Adipose tissue (tissue), 3 donors: ENCODE data around the gene GDI1. TPM values are rescaled to one million over a fixed set of nuclear protein-coding genes. Genes with fewer than 3 reads are reported as not detected.

ENCODE experiments used
- H3K27ac ChIP-seq: one replicate; pipeline ENCODE4 v1.5.1; 2013; ENCODE audit warnings: low read depth, low read length
- WGBS, 3 donors: extraction: QIAGEN DNeasy Blood & Tissue Kit; methylation state at CpG; one replicate each; pipeline ENCODE4 v1.1.7; 2013; 5-methylcytosine and 5-hydroxymethylcytosine counted together
- polyA plus RNA-seq, 3 donors: library from polyadenylated mRNA; stranded (reverse); fragments of 200-250 nt; gene quantifications; one replicate each; pipeline ENCODE4 v1.2.3, GENCODE V29; 2013
- donor health status: healthy with polysubstance abuse.
- donor health status: Bipolar disorder and iron deficiency.
- donor health status: healthy.

GDI1 gene
- polyA plus RNA-seq, 3 donors = 50.7 to 95.3 (median 94.8) TPM

DNA sequence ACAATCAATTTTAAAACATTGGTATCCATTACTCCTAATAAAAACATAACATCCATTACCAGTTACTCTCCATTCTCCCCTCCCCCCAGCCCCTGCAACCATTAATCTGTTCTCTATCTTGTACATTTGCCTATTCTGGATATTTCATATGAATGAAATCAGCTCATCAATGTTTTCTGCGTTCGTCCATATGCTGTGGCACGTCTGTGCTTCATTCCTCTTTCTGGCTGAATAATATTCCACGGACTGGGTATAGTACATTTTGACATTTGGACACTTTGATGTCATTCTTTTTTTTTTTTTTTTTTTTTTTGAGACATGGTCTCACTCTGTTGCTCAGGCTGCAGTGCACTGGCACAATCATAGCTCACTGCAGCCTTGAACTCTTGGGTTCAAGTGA, 33.1 kb upstream of the GDI1 start:
- 77 to 96% (median 94%) methylated on average over 4 of the region's 4 CpGs for WGBS, 3 donors
- no peak overlapping the region for H3K27ac ChIP-seq

DNA sequence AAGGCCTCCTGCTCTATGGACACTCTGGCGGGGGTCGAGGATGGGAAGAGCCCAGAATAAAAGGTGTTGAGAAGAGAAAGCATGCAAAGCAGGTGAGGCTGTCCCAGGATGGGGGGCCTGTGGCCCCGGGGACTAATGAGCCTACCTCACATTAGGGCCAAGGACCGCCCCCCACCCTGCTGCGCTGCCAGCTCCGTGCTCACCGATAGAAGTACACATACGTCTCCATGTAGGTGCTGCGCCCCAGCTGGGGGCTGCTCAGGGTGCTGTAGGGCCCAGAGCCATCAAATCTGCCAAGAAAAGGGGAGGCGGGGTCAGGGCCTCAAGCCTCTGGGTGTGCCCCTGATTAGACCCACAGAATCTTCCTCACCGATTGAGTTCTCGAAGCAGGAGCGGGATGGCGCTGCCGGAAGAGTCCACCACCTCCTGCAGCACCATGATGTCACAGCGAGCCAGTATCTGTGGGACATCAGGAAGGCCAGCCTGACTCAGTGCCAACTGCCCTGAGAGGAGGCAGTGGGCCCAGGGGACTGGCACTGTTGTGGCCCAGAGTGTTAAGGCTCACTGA, 32.2 kb upstream of the GDI1 start:
- H3K27ac ChIP-seq = no peak overlapping the region
- WGBS, 3 donors = 87 to 93% (median 90%) methylated on average over 12 to 16 of the region's 16 CpGs

DNA sequence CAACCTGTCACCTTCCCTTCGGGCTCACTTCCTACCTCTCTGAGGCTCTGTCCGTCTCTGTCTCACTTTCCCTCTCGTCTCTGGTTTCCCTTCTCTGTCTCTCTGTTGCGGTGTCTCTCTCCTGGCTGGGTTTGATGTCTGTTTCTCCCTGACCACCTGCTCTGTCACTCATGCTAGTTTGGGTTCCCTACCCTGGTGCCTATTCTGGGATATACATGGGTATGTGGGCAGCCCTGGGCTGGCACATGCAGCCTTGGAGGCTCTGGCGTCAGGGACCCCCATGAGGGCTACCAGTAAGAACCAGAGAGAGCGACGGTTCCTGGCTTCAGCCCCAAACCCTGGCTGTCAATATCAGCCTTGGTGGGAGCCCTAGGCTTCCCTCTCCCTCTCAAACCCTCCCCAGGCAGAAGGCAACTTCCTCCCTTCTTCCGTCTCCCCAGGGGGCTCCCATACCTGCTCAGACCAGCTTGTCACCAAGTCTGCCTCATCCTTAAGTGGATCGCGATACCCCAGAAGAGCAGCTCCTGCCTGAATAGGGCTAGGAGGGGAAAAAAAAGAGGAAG, 28.2 kb upstream of the GDI1 start:
- no peak overlapping the region for H3K27ac ChIP-seq
- 28 to 70% (median 56%) methylated on average over 9 to 10 of the region's 10 CpGs for WGBS, 3 donors

DNA sequence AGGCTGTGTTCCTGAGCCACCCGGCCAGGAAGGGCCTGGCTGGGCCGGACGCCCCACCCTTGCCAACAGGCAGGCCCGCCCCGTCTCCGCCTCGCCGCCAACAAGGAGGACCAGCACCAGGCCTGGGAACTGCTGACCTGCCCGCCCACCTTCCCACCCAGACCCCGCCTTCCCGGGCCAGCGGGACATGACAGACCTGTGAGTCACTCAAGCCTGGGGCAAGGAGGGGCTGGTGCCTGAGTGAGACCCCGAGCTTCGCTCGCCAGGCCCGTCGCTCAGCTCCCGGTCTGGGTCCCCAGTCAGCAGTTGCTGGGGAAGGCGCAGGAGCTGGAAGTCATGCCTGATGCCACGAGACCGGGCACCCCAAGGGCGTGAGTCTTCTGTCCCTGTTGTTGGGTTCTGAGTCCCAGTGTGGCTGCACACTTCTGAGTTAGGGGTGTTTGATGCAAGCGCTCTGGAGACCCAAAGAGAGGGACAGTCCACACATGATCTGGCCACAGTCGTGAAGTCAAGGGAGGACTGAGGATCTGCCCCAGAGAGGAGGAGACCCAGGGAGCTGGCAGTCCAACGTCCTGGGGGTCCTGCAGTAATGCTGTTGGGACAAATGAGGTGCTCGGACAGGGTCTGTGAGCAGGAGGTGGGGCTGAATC, 27.6 kb upstream of the GDI1 start, which contains the start of gene DNASE1L1:
TSS of gene DNASE1L1 (minus strand) at position 33 of the 650 bp plus-strand sequence. CDS start 3,686 bp downstream, outside the sequence.
- 27 to 54% (median 49%) methylated on average over 24 to 26 of the region's 26 CpGs for WGBS, 3 donors
- H3K27ac ChIP-seq = no peak within 1 kb of the TSS

DNA sequence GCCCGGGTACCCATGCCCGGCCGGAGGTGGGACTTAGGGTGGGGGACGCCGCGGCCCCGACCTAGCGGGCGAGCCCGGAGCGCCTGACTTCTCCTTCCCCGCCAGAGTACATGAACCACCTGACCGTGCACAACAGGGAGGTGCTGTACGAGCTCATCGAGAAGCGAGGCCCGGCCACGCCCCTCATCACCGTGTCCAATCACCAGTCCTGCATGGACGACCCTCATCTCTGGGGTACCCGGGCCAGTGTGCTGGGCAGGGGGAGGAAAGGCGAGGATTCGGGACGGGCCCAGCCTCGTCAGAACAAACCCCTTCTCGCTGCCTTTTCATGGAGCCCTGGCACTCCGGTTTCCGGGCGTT, 25.0 kb upstream of the GDI1 start:
- 1 to 49% (median 1%) methylated on average over 16 to 28 of the region's 29 CpGs for WGBS, 3 donors

DNA sequence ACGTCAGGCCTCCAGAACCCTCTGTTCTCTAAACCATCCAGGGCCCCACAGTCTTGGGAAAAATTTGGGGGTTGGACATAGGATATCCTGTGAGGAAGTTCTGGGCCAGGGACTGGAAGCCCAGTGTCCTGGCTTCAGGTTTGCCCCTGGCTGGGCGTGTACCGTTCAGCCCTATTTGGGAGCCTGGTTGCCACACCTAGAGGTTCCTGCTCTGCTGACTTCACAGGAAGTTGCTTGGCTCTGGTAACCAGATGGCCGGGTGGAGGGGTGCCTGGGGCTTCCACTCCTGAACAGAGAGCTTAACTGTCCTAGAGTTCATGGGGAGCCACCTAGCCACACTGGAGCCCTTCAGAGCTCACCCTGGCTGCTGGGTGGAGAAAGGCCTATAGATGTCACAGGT, 24.5 kb upstream of the GDI1 start:
- WGBS, 3 donors = 15 to 37% (median 22%) methylated on average over 4 of the region's 4 CpGs
- H3K27ac ChIP-seq = no peak overlapping the region

More for the DNA sequence above, 25.0 kb upstream of the GDI1 start:
- H3K27ac ChIP-seq = no peak overlapping the region

DNA sequence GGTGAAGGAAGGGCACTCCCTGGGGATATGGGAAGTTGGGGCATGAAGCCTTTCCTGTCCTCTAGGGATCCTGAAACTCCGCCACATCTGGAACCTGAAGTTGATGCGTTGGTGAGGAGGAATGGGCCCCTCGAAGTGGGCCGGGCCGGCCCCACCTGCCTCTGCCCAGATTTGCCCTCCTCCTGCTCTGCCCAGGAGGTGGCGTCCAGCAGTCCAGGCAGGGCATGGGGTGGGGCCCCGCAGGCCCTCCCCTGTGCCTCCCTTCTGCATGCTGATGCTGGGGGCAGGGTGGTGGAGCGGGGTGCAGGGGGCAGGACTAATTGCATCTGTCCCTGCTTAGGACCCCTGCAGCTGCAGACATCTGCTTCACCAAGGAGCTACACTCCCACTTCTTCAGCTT, 23.8 kb upstream of the GDI1 start:
- no peak overlapping the region for H3K27ac ChIP-seq
- 66 to 69% (median 67%) methylated on average over 7 to 8 of the region's 8 CpGs for WGBS, 3 donors

DNA sequence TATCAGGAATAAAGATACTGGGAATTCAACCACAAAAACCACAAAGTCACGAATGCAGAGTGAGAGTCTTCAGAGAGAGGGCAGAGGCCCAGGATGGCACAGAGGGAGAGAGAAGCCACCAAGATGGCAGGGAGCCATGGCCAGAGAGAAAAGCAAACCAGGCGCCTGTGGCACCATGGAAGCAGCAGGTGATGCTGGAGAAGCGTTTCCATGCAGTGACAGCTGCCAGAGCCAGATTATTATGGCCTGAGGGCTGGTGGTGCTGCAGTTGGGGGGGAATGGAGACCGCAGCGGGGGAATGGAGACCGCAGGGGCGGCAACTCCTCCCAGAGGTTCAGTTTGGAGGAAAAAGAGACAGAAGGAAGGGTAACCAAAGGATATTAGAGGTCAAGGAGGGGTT, 19.8 kb upstream of the GDI1 start:
- no peak overlapping the region for H3K27ac ChIP-seq
- 69 to 94% (median 84%) methylated on average over 7 of the region's 7 CpGs for WGBS, 3 donors

DNA sequence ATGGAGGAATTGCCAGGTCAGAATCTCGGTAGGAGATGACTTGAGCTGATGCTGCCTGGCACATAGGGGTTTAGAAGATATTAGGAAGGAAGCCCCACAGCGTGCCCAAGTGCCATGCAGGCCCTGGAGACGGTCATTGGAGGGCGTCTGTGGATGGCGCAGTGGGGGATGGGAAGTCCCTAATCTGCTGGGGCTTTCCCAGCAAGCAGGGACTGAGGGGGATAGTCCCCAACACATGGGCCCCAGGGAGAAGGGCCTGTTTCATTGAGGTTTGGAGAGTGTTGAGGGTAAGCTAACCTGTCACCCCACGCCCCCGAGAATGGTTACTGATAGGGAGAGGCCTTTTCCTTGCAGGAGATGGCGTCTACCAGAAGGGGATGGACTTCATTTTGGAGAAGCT, 17.8 kb upstream of the GDI1 start:
- 85 to 92% (median 89%) methylated on average over 6 to 8 of the region's 8 CpGs for WGBS, 3 donors
- H3K27ac ChIP-seq = no peak overlapping the region

DNA sequence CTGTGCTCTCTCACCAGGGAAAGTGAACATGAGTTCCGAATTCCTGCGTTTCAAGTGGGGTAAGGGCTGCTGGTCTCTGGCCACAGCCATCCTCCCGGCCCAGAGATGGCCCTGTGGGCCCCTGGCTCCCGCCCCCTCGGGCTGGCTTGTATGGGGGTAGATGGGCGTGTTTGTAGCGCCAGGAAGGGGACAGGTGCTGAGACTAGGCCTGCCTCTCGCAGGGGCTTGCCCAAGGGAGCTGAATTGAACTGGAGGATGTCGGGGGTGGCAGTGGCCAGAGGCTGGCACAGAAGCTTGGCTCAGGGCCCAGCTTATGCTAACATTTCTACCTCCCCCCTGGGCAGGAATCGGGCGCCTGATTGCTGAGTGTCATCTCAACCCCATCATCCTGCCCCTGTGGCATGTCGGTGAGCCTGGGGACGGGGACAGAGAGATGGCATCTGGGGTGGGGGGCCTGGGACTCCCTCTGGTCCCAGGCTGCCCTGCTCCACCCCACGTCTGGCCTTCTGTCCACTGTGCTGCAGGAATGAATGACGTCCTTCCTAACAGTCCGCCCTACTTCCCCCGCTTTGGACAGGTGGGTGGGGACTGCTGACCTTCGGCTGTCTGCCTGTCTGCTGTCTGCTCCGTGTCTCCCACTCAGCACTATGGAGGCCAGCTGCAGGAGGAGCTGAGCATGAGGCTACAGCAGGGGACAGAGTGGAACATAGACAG, 17.1 kb upstream of the GDI1 start:
- 49 to 74% (median 68%) methylated on average over 11 to 19 of the region's 19 CpGs for WGBS, 3 donors
- H3K27ac ChIP-seq = no peak overlapping the region

DNA sequence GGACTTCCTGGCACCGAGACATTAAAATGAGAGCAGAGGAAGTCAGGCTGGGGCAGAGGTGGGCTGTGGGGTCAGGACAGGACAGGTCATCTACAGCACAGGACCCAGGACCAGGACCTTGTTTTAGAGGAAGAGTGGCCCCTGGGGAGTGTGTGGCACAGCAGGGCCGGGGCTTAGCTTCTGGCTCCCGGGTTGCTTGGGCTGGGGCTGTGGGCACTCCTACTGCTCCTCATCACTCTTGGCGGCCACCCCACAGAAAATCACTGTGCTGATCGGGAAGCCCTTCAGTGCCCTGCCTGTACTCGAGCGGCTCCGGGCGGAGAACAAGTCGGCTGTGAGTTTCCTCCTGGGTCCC, 16.6 kb upstream of the GDI1 start:
- no peak overlapping the region for H3K27ac ChIP-seq
- WGBS, 3 donors = 77 to 79% (median 77%) methylated on average over 2 to 10 of the region's 10 CpGs

DNA sequence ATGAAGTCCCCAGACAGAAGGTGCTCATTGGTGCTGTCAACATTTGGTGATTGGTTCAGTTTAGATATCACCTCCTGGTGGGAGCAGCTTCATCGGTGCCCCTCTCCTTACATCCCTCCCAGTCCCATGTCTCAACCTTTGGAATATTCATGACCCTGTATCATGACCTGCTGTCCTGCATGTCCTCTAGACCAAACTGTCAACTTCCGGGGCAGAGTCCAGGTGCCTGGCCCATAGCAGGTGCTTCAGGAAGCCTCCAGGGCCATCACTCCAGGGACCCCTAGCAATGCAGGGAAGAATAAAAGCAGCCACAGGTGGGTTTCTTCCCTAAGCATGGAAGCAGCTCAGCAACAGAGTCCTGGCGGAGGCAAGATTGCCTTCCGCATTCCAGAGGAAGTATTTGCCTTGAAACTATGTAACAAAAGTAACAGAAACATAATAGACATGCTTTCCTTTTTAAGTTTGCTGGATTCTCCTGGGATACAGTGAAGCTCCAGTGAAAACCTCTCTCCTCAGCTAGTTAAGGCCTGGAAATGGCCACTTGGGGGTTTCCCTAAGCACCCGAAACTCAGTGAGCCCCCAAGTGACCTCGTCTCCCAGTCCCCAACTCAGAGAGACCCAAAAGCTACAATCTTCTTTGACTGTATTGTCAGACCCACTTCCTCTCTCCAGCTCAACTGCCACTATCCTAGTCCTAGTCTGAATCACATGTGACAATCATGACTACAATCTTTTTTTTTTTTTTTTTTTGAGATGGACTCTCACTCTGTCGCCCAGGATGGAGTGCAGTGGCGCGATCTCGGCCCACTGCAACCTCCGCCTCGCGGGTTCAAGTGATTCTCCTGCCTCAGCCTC, 9.8 kb upstream of the GDI1 start:
- no peak overlapping the region for H3K27ac ChIP-seq
- 69 to 85% (median 81%) methylated on average over 13 of the region's 13 CpGs for WGBS, 3 donors

DNA sequence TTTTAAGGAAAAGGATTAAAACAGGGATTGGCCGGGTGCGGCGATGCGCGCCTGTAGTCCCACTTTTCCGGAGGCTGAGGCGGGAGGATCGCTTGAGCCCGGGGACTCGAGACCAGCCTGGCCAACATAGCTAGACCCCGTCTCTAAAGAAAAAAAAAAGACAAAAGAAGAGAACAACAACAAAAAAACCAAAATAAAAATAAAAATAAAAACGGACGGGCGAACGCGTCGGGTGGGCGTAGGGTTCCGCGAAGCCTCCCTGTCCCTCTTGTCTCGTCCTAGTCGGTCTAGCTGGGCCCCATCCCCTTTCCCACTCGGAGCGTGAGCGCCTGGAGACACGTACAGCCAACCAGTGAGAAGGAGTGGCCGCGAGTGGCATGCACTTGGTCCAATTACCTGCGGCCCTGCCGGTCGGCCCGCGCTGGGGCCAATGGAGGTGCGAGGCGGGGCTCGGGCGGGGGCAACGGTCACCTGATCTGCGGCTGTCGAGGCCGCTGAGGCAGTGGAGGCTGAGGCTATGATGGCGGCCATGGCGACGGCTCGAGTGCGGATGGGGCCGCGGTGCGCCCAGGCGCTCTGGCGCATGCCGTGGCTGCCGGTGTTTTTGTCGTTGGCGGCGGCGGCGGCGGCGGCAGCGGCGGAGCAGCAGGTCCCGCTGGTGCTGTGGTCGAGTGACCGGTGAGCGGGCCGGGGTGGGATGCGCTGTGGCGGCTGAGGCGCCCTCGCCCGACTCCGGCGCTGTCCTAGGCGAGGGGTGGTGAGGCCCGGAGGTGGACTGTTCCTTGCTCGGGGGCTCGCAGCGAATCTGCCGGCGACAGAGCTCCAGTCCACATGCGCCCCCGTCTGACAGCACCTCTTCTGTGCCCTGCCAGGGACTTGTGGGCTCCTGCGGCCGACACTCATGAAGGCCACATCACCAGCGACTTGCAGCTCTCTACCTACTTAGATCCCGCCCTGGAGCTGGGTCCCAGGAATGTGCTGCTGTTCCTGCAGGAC, 8.5 kb upstream of the GDI1 start, which contains the start of gene ATP6AP1:
TSS of gene ATP6AP1 (plus strand) at position 502 of the 996 bp plus-strand sequence. CDS start at position 518, 16 bp downstream.
- WGBS, 3 donors = 8 to 35% (median 23%) methylated on average over 33 to 87 of the region's 87 CpGs
- H3K27ac ChIP-seq = no peak within 1 kb of the TSS

DNA sequence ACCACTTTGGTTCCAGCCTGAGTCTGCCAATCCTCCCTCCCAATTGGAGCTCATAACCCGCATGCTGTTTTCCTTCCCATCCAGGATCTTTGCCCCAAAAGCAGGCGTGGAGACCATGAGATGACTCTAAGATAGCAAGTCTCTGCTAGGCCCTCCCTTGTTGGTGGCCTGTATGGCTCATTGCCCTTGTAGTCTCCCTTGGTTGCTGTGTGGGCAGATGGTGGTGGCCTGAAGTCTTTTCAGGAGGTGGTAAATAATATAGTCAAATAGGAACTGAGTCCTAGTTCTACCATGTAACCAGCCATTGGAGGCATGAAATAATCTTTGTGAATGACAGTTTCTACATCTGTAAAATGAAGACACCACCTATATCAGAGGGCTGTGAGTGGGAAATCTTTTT, 7.2 kb upstream of the GDI1 start:
- 73 to 86% (median 81%) methylated on average over 2 of the region's 2 CpGs for WGBS, 3 donors
- no peak overlapping the region for H3K27ac ChIP-seq

DNA sequence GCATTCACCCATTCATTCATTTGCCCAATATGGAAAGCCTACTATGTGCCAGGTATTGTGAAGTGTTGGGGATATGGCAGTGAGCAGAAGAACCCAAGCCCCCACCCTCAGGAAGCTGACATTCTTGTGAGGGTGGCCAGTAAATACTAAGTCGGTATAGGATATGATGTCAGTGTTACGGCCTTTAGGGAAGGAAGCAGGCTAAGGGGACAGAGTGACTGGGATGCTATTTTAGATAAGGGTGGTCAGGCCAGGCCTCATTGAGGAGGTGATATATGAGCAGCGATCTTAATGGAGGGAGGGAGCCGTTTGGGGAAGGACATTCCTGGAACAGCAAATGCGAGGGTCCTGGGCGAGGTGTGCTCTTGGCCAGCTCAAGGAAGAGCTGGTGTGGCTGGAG, 6.5 kb upstream of the GDI1 start:
- WGBS, 3 donors = 52 to 74% (median 55%) methylated on average over 6 of the region's 6 CpGs
- no peak overlapping the region for H3K27ac ChIP-seq

DNA sequence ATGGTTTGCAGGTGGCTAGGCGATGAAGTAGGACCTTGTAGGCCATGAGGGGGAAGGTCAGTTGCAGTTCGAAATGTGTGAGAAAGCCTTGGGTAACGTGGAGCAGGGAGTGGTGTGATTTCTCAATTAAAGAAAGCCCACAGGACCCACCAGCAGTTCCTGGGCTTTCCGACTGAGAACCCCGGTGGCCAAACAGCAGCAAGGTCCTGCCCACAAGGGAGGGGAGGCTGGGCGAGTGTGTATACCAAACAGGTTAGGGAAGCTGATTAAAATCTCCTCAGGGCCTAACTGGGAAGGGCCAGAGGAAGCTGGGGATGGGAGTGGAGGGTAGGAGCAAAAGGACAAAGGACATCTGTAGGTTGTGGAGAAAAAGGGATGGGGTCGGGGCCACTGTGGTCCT, 6.0 kb upstream of the GDI1 start:
- WGBS, 3 donors = 43 to 74% (median 61%) methylated on average over 6 to 7 of the region's 7 CpGs
- H3K27ac ChIP-seq = no peak overlapping the region

DNA sequence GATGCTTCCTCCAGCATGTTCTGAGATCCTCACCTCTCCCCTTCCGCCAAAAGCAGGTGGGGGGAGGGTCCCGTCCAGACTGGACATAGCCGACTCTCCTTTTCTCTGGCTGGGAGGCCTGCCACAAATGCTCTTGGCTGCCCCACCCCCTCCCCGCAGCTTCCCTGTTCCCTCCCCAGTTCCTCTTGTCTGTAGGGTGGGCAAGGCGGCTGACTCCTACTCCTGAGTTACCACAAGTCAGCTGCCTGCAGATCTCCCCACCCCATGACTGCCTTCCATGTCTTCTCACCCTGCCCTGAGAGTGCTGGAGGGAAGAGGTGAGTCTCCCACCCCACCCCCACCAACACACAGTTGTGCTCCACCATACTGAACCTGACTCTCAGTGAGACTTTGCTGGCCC, 5.6 kb upstream of the GDI1 start:
- WGBS, 3 donors = 53 to 64% (median 63%) methylated on average over 5 of the region's 5 CpGs
- H3K27ac ChIP-seq = no peak overlapping the region
